Vagina (tissue), 2 donors: ENCODE results near the gene HAO2.

Experiments
- POLR2A ChIP-seq, 2 donors: fragments of 450-650 bp; IDR thresholded peaks; one replicate each; pipeline ENCODE4 v1.6.1; 2017; ENCODE audit warnings: antibody characterized with exemption in 2 of 2, mild to moderate bottlenecking in 2 of 2, moderate library complexity in 2 of 2
- TF ChIP-seq, protein P1 (sequence below), 3 experiments: fragments of 450-650 bp in 2 of 3; fragments of 200-600 bp in 1 of 3; sonication (generic) in 1 of 3; IDR thresholded peaks; one replicate each; pipeline ENCODE4 v1.5.1; 2017 to 2019; ENCODE audit warnings: antibody characterized with exemption in 3 of 3, mild to moderate bottlenecking in 2 of 3, moderate library complexity in 2 of 3

DNA sequence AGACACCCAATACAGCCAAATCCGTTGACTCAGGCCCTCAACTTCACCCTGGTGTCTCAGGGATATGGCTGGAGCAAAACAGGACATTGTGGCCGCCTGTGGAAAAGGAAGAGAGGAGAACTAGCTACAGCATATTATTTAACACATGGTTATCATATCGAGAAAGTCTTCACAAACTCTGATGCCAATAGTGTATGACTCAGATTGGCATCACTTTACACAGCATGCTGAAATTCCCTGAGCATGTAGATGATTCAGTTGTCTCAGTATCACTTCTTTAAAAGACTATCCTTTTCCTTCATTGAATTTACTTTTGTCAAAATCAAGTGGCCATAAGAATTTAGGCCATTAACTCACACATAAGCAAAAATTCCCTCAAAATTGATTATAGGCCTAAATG is 66.5 kb downstream of the HAO2 start:
- TF ChIP-seq, protein P1, sequence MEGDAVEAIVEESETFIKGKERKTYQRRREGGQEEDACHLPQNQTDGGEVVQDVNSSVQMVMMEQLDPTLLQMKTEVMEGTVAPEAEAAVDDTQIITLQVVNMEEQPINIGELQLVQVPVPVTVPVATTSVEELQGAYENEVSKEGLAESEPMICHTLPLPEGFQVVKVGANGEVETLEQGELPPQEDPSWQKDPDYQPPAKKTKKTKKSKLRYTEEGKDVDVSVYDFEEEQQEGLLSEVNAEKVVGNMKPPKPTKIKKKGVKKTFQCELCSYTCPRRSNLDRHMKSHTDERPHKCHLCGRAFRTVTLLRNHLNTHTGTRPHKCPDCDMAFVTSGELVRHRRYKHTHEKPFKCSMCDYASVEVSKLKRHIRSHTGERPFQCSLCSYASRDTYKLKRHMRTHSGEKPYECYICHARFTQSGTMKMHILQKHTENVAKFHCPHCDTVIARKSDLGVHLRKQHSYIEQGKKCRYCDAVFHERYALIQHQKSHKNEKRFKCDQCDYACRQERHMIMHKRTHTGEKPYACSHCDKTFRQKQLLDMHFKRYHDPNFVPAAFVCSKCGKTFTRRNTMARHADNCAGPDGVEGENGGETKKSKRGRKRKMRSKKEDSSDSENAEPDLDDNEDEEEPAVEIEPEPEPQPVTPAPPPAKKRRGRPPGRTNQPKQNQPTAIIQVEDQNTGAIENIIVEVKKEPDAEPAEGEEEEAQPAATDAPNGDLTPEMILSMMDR (IDR thresholded peaks at IDR 0.05) = no peak
- no peak for TF ChIP-seq POLR2A (IDR thresholded peaks at IDR 0.05)
